Loucy (cell line): Measurements from ENCODE around the gene ADARB2.

Experiments used
- H2AFZ ChIP-seq: fragments of 200-600 bp; sonication (generic); 2 replicates; pipeline ENCODE4 v1.6.0; 2016; ENCODE audit warnings: antibody characterized with exemption, mild to moderate bottlenecking, low read length, moderate library complexity
- H3F3A ChIP-seq: fragments of 200-600 bp; 2 replicates; pipeline ENCODE4 v1.6.0; 2016; ENCODE audit warnings: antibody characterized with exemption, low read depth, mild to moderate bottlenecking
- H3K27me3 ChIP-seq: fragments of 200-600 bp; sonication (generic); 2 replicates; pipeline ENCODE4 v1.6.1; 2014; ENCODE audit warnings: low read length, mild to moderate bottlenecking; ENCODE audit not compliant: insufficient read depth, poor library complexity, severe bottlenecking
- H3K36me3 ChIP-seq: fragments of 200-600 bp; sonication (generic); 2 replicates; pipeline ENCODE4 v1.6.1; 2016; ENCODE audit warnings: low read length; ENCODE audit not compliant: insufficient read depth
- H3K4me1 ChIP-seq: fragments of 200-600 bp; sonication (generic); 2 replicates; pipeline ENCODE4 v1.5.1; 2014; ENCODE audit warnings: low read length, mild to moderate bottlenecking; ENCODE audit not compliant: insufficient read depth, poor library complexity, severe bottlenecking
- H3K4me2 ChIP-seq: fragments of 200-600 bp; sonication (generic); 2 replicates; pipeline ENCODE4 v1.6.0; 2014; ENCODE audit warnings: antibody characterized with exemption, low read length, low read depth, mild to moderate bottlenecking; ENCODE audit not compliant: poor library complexity, severe bottlenecking
- H3K4me3 ChIP-seq: fragments of 200-600 bp; sonication (generic); 2 replicates; pipeline ENCODE4 v1.5.1; 2014; ENCODE audit warnings: low read length, mild to moderate bottlenecking, mixed read lengths; ENCODE audit not compliant: poor library complexity, severe bottlenecking
- H3K79me2 ChIP-seq: fragments of 200-600 bp; sonication (generic); 2 replicates; pipeline ENCODE4 v1.6.1; 2014; ENCODE audit warnings: low read length; ENCODE audit not compliant: insufficient read depth
- H3K9ac ChIP-seq: fragments of 200-600 bp; sonication (generic); 2 replicates; pipeline ENCODE4 v1.6.0; 2014; ENCODE audit warnings: mild to moderate bottlenecking, low read depth, low read length, moderate library complexity; ENCODE audit not compliant: poor library complexity, severe bottlenecking
- H3K9me2 ChIP-seq: fragments of 200-600 bp; sonication (generic); replicated peaks from 2 replicates; pipeline ENCODE4 v1.6.1; 2016; ENCODE audit warnings: low read depth, low read length, mixed read lengths
- H3K9me3 ChIP-seq: fragments of 200-600 bp; sonication (generic); 2 replicates; pipeline ENCODE4 v1.6.1; 2014; ENCODE audit warnings: mild to moderate bottlenecking, antibody characterized with exemption, low read length, low read depth; ENCODE audit not compliant: insufficient read depth
- H4K20me1 ChIP-seq: fragments of 200-600 bp; sonication (generic); 2 replicates; pipeline ENCODE4 v1.6.0; 2014; ENCODE audit warnings: antibody characterized with exemption, low read length, mild to moderate bottlenecking; ENCODE audit not compliant: insufficient read depth, poor library complexity, severe bottlenecking
- EZH2phosphoT487 ChIP-seq: fragments of 200-600 bp; IDR thresholded peaks from 2 replicates; pipeline ENCODE4 v1.6.1; 2018; ENCODE audit warnings: antibody characterized with exemption, mild to moderate bottlenecking, moderate library complexity, borderline replicate concordance
- TF ChIP-seq, protein P1 (sequence below): fragments of 200-600 bp; sonication (generic); conservative IDR thresholded peaks from 2 replicates; pipeline ENCODE4 v1.5.1; 2014; ENCODE audit warnings: mild to moderate bottlenecking, antibody characterized with exemption, low read length

Gene ADARB2

DNA sequence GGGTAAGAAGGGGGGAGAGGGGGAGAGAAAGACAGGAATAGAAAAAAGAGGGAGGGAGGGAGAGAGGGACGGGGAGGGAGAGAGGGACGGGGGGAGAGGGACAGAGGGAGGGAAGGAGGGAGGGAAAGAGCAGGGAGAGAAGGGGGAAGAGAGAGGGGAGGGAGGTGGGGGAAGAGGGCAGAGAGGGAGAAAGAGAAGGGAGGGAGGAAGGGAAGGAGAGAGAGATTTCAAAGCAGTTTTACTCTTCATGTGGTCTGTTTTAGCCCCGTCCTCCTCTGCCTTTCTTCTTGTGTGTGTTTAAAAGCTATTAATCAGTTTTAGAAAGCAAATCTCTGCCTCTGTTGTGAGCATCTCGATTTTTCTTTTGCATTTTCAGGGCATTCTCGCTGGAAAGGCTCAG, 444.2 kb downstream of the ADARB2 start:
- Histone ChIP-seq H3K9me3 (no peaks in the 10 kb centered on the region), H3F3A (no peaks in the 10 kb centered on the region), H3K4me2 (no peak overlapping the region), H2AFZ (no peak overlapping the region), H3K9me2 (no peaks in the 10 kb centered on the region), H3K36me3 (no peaks in the 10 kb centered on the region), H3K79me2 (no peaks in the 10 kb centered on the region), H3K9ac (no peak overlapping the region), H3K4me3 (no peak overlapping the region), H3K27me3 (no peaks in the 10 kb centered on the region), H3K4me1 (peaks cover 7% of the 10 kb centered on the region), H4K20me1 (no peaks in the 10 kb centered on the region)
- TF ChIP-seq, protein P1, sequence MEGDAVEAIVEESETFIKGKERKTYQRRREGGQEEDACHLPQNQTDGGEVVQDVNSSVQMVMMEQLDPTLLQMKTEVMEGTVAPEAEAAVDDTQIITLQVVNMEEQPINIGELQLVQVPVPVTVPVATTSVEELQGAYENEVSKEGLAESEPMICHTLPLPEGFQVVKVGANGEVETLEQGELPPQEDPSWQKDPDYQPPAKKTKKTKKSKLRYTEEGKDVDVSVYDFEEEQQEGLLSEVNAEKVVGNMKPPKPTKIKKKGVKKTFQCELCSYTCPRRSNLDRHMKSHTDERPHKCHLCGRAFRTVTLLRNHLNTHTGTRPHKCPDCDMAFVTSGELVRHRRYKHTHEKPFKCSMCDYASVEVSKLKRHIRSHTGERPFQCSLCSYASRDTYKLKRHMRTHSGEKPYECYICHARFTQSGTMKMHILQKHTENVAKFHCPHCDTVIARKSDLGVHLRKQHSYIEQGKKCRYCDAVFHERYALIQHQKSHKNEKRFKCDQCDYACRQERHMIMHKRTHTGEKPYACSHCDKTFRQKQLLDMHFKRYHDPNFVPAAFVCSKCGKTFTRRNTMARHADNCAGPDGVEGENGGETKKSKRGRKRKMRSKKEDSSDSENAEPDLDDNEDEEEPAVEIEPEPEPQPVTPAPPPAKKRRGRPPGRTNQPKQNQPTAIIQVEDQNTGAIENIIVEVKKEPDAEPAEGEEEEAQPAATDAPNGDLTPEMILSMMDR, result no peak
- TF ChIP-seq EZH2phosphoT487, result no peak

DNA sequence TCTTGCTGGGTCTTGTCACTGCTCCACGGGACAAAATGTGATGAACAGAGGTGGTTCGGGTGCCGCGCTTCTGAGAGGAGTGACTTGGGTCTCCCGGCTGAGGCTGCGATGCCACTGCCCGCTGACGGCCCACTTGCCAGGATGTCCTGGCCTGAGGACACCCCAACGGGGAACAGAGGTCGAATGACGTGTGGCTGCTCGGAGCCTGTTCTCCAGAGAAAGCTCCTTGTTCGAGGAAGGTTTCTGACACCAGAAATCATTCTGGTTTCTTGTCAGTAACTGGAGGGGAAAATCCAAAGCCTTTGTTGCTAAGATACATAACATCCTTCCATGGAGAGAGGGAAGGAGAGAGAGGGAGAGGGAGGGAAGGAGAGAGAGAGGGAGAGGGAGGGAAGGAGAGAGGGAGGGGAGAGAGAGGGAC, 444.7 kb downstream of the ADARB2 start:
- no peak overlapping the region for H2AFZ ChIP-seq
- H3K4me1 ChIP-seq, result peaks cover 12% of the 10 kb centered on the region
- H3K79me2 ChIP-seq, result no peaks in the 10 kb centered on the region
- no peaks in the 10 kb centered on the region for H3K27me3 ChIP-seq
- no peaks in the 10 kb centered on the region for H3F3A ChIP-seq
- no peaks in the 10 kb centered on the region for H3K36me3 ChIP-seq
- no peaks in the 10 kb centered on the region for H3K9me2 ChIP-seq
- TF ChIP-seq, protein P1, result no peak
- no peak for TF ChIP-seq EZH2phosphoT487
- no peak overlapping the region for H3K9ac ChIP-seq
- no peaks in the 10 kb centered on the region for H4K20me1 ChIP-seq
- H3K9me3 ChIP-seq, result no peaks in the 10 kb centered on the region
- H3K4me3 ChIP-seq, result no peak overlapping the region
- H3K4me2 ChIP-seq, result no peak overlapping the region

DNA sequence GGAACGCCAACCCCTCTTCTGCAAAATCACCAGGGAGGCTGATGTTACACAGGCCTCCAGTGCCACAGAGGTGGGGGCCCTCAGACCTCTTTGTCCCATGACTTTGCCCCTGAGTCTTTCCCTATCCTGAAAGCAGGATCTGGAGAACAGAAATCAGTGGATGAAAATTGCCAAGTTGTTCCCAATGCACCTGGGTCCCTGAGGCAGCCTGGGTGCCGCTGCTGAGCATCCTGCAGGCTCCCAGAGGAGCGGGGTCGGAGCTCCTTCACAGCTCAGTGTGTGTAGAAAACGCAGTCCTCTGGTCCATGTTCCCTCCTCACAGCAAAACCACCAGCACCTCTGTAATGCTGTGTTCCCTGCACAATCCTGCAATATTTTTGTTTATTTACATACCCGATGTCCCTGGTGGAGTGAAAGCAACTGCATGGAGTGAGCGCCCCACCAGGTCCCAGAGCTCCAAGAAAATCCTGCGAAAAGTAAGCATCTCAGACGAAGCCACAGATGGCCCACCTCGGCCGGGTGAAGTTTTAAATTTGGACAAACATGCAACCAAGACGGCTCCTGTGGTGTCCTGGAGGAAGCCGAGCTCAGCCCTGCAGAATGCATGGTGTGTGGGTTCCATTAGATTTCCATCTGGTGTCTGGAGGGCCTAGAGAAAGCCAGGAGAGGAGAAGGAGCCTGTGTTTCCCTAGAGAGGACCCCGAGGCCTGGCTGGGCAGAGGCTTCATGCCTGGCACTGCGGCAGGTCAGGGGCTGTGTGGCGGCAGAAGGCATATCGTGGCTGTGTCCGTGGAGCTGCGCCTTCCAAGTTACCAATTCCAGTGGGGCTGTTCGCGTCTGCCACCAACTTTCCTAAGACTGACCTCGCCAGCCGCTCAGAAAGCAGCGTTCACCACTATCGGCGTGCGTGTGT, 445.9 kb downstream of the ADARB2 start:
- H3K4me3 ChIP-seq, result no peak overlapping the region
- no peak overlapping the region for H3K9ac ChIP-seq
- H3K79me2 ChIP-seq, result no peaks in the 10 kb centered on the region
- no peak overlapping the region for H2AFZ ChIP-seq
- no peaks in the 10 kb centered on the region for H3K9me2 ChIP-seq
- H3K4me2 ChIP-seq, result no peak overlapping the region
- H3K36me3 ChIP-seq, result no peaks in the 10 kb centered on the region
- H4K20me1 ChIP-seq, result no peaks in the 10 kb centered on the region
- H3F3A ChIP-seq, result no peaks in the 10 kb centered on the region
- no peaks in the 10 kb centered on the region for H3K27me3 ChIP-seq
- no peaks in the 10 kb centered on the region for H3K9me3 ChIP-seq
- TF ChIP-seq, protein P1, result no peak
- peaks cover 12% of the 10 kb centered on the region for H3K4me1 ChIP-seq
